ENCODE measurements around the gene ZBTB47. TPM values are rescaled to one million over a fixed set of nuclear protein-coding genes. Genes with fewer than 3 reads are reported as not detected.

Gene ZBTB47
- total RNA-seq, 1 experiment from 2014 or later = 8.8 TPM

DNA sequence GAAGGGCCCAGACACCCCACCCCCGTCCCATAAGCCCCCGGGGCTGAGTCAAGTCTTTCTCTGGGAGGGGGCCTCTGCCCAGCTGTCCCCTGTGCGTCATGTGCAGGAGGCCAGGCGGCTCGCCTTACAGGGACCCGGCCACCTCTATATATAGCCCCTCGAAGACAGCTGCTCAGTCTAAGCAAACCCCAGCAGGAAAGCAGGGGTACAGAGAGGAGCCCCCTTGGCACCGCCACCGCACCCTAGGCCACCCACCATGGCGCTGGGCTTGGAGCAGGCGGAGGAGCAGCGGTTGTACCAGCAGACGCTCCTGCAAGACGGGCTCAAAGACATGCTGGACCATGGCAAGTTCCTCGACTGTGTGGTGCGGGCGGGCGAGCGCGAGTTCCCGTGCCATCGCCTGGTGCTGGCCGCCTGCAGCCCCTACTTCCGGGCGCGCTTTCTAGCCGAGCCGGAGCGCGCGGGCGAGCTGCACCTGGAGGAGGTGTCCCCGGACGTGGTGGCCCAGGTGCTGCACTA lies 31.9 kb downstream of the ZBTB47 start, which contains the start of gene KLHL40:
TSS of gene KLHL40 (plus strand) at position 175 of the 519 bp plus-strand sequence. CDS start at position 257, 82 bp downstream.
- no peak for DNase-seq (ENCODE audit: low read depth)

DNA sequence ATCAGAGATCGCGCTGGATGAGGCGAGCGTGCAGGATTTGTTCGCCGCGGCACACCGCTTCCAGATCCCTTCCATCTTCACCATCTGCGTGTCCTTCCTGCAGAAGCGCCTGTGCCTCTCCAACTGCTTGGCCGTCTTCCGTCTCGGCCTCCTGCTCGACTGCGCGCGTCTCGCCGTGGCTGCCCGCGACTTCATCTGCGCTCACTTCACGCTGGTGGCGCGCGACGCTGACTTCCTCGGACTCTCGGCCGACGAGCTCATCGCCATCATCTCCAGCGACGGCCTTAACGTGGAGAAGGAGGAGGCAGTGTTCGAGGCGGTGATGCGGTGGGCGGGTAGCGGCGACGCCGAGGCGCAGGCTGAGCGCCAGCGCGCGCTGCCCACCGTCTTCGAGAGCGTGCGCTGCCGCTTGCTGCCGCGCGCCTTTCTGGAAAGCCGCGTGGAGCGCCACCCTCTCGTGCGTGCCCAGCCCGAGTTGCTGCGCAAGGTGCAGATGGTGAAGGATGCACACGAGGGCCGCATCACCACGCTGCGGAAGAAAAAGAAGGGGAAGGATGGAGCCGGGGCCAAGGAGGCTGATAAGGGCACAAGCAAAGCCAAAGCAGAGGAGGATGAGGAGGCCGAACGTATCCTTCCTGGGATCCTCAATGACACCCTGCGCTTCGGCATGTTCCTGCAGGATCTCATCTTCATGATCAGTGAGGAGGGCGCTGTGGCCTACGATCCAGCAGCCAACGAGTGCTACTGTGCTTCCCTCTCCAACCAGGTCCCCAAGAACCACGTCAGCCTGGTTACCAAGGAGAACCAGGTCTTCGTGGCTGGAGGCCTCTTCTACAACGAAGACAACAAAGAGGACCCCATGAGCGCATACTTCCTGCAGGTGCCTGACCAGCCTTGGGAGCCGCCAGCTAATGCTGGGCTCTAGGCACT lies 32.7 kb downstream of the ZBTB47 start:
- DNase-seq (ENCODE audit: low read depth) = no peak

DNA sequence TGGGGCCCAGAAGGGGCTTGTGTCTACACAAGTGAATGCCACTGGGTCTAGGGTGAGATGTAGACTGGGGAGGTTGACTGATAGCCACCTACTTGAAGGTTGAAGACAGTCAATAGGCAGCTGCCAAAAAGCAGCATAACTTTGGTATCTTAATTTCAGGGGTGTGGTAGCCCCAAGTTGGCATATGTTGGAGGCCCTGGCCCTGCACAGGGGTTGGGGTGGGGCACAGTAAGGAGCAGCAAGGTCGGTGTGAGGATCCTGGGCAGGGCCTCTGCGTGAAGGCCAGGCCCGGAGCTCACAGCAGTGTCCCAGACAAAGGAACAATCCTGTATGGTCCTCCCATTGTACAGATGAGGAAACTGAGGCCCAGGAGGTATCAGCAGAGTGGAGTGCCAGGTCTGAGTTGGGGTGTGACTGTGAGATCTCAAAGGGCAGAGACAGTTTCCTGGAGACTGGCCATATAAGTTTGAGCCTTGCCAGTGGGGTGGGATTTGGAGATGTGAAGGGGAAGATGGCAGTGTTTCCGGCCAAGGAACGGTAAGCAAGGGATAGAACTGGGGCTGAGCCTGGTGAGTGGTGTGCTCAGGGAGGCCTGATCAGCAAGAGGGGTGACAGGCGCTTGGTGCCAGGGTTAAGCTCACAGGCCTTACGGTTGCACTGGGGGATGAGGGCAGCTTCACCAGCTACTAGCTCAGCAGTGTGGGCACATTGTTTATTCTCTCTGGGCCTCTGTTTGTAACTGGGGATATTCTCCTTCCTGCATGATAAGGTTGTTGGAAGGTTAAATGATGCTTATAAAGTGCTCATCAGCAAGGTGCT lies 33.5 kb downstream of the ZBTB47 start:
- no peak for DNase-seq (ENCODE audit: low read depth)

DNA sequence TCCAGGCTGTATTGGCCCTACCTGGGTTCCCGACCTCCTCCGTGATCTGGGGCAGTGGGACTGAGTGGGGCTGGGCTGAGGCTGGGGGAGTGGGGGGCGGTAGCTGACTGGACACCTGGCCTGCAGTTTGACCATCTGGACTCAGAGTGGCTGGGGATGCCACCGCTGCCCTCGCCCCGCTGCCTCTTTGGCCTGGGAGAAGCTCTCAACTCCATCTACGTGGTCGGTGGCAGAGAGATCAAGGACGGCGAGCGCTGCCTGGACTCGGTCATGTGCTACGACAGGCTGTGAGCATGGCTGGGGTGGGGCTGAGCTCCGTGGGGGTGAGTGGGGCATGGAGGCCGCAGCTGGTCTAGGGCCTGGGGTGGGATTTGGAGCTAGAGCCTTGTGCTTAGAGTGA lies 34.5 kb downstream of the ZBTB47 start:
- DNase-seq (ENCODE audit: low read depth) = no peak

GRCh38 chr3:42688487-42689420 lies 35.3 kb downstream of the ZBTB47 start:
- DNase-seq (ENCODE audit: low read depth) = no peak

DNA sequence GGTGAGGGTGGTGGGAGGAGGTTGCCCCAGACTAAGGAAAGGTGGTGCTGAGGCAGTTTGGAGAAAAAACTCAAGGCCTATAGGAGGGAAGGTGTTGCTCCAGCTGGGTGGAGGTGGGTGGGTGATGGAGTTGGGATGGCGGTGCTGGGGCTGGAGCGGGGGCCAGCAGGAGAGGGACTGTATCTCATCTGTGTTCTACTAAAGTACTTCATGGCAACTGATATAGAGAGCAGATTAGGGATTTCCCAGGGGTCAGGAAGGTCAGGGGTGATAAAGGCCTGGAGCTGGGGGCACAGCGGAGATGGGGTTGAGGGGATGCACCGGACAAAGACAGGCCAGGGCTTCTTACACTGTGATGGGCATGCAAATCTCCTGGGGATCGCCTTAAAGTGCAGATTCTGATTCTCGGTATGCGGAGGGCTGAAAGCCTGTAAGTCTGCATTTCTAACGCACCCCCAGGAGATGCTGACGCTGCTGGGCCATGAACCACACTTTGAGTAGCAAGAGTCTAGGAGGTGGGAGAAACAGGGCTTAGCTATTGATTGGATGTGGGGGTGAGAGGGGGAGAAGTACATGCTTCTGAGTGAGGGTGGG lies 36.0 kb downstream of the ZBTB47 start:
- DNase-seq (ENCODE audit: low read depth) = no peak

DNA sequence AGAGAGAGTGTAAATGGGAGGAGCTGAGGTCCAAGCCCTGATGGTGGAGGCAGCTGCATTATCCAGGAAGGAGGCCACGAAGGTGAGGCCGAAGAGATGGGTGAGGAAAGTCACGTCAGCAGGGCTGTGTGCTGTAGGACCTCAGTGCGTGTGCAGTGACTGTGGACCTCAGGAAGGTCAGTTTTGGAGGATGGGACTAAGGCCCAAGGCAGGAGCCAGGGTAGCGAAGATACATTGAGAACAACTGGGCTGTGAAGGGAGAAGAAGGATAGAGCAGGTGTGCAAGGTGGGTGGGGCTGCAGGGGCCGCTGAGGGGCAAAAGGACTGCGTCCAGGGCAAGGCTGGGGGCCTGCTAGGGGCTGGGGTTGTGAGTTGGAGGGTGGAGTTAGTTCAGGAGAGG lies 36.7 kb downstream of the ZBTB47 start:
- DNase-seq (ENCODE audit: low read depth) = no peak

DNA sequence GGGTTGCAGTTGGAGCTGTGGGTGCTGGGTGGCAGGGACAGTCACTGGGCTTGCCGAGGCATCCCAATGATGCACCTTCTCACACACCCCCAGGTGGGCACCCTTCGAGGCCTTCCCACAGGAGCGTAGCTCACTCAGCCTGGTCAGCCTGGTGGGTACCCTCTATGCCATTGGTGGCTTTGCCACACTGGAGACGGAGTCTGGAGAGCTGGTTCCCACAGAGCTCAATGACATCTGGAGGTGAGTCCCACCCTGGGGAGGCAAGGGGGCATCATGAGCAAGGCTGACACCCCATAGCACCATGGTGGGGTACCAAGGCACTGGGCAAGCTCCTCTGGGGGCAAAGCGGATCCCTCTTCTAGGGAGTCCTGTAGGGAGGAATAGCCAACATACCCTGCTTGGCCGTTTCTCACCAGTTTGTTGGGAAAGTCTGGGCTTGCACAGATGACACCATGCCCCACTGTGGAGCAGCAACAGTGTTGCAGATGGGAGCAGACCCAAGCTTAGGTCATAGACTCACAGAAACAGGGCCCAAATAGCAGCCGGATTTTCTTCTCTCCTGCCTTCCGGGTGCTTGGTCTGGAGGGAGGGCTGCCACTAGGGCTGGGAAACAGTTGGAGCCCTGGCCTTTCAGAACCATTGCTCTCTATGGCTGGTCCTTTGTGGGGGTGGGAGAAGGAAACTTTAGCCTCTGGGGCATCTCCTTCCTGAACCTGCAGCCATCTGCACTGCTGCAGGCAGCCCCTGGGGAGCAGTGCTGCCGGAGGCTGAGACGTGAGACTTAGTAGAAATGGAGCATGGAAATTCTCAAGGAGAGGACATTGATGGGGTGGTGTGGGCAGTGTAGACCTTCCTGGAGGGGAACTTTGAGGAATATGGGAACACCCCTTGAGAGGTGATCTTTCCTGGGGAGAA lies 37.5 kb downstream of the ZBTB47 start:
- DNase-seq (ENCODE audit: low read depth) = no peak

GRCh38 chr3:42691816-42692666 lies 38.5 kb downstream of the ZBTB47 start:
- DNase-seq (ENCODE audit: low read depth) = no peak

GRCh38 chr3:42692667-42693529 lies 39.4 kb downstream of the ZBTB47 start:
- DNase-seq (ENCODE audit: low read depth) = no peak

DNA sequence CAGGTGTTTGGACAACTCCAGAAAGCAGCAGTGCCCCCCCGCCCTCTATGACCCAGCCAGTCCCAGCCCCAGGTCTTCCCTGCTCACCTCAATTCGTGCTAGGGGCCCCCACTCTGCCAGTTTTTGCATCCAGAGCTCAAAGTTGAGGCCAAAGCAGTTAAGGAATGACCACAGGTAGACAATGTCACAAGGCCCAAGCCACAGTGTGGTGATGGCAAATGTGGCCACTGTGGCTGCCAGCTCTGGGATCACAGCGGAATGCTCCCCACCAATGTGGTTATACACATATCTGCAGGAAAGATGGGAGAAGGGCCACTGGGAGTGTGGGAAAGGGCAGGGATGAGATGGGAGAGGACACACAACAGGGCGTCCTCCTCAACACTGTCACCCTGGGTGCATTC lies 40.0 kb downstream of the ZBTB47 start:
- no peak for DNase-seq (ENCODE audit: low read depth)

- no peak for DNase-seq (ENCODE audit: low read depth)
These were observed 40.9 kb downstream of the ZBTB47 start for GRCh38 chr3:42694366-42694765.

GRCh38 chr3:42696356-42697288 lies 43.1 kb downstream of the ZBTB47 start:
- DNase-seq (ENCODE audit: low read depth) = no peak

- DNase-seq (ENCODE audit: low read depth) = no peak
These were observed 44.0 kb downstream of the ZBTB47 start for GRCh38 chr3:42697289-42698051.

GRCh38 chr3:42698216-42698910 lies 44.9 kb downstream of the ZBTB47 start:
- DNase-seq (ENCODE audit: low read depth) = no peak
